Transverse colon (tissue), 4 donors: ENCODE results near the gene BCL11A. TPM values are rescaled to one million over a fixed set of nuclear protein-coding genes. Genes with fewer than 3 reads are reported as not detected.
"Not testable (repeated sequence)": the region's sequence is repeated elsewhere in the genome, so short reads cannot be mapped to it uniquely, and the experiment has no call there.

Source experiments
- DNase-seq: peaks from one replicate; pipeline ENCODE4 v3.0.0-alpha.2; 2019
- H3K27ac ChIP-seq, 4 donors: fragments of 200-600 bp; sonication (generic); 2 replicates each; pipeline ENCODE4 v1.5.1; 2016 to 2018; ENCODE audit warnings: inconsistent platforms in 4 of 4
- H3K27me3 ChIP-seq: fragments of 200-600 bp; sonication (generic); 2 replicates; pipeline ENCODE4 v1.5.1; 2017; ENCODE audit warnings: inconsistent platforms
- H3K36me3 ChIP-seq, 4 donors: fragments of 200-600 bp; sonication (generic); 2 replicates each; pipeline ENCODE4 v1.5.1; 2017 to 2019; ENCODE audit warnings: inconsistent platforms in 4 of 4
- H3K4me1 ChIP-seq, 4 donors: fragments of 200-600 bp; sonication (generic); 2 replicates each; pipeline ENCODE4 v1.5.1; 2017 to 2020; ENCODE audit warnings: inconsistent platforms in 4 of 4
- H3K4me3 ChIP-seq, 4 donors: fragments of 200-600 bp; sonication (generic); 1 replicate in 1 of 4; 2 replicates in 3 of 4; pipeline versions ENCODE4 v1.5.1 to v1.6.1; 2017 to 2019; ENCODE audit warnings: inconsistent platforms in 4 of 4
- H3K9me3 ChIP-seq, 2 donors: fragments of 200-600 bp; sonication (generic); 2 replicates each; pipeline ENCODE4 v1.5.1; 2017 to 2019; ENCODE audit warnings: inconsistent platforms in 2 of 2
- CTCF ChIP-seq, 5 experiments: fragments of 200-600 bp in 3 of 5; fragments of 450-650 bp in 2 of 5; sonication (generic) in 3 of 5; IDR thresholded peaks; 1 replicate in 2 of 5; 2 replicates in 3 of 5; pipeline ENCODE4 v1.5.1; 2016 to 2017; ENCODE audit warnings: antibody characterized with exemption in 5 of 5, inconsistent platforms in 3 of 5, mild to moderate bottlenecking in 2 of 5, moderate library complexity in 1 of 5
- EP300 ChIP-seq: sonication (generic); formaldehyde crosslinking; IDR thresholded peaks from one replicate; pipeline ENCODE4 v1.6.1; 2017; ENCODE audit warnings: antibody characterized with exemption, low read depth
- POLR2A ChIP-seq: fragments of 450-650 bp; IDR thresholded peaks from one replicate; pipeline ENCODE4 v1.6.1; 2016; ENCODE audit warnings: antibody characterized with exemption, mild to moderate bottlenecking, moderate library complexity
- POLR2AphosphoS5 ChIP-seq, 3 donors: sonication (generic); formaldehyde crosslinking; IDR thresholded peaks; one replicate each; pipeline ENCODE4 v1.6.1; 2016; ENCODE audit warnings: antibody characterized with exemption in 3 of 3
- WGBS, 2 donors: methylation state at CpG; one replicate each; pipeline ENCODE4 v1.1.5; 2018; ENCODE audit warnings: low coverage in 1 of 2; 5-methylcytosine and 5-hydroxymethylcytosine counted together
- in situ Hi-C, 4 donors: fragments of 200-750 bp; cut with MboI; loops; one replicate each; pipeline versions ENCODE4 v1.15.0 to v1.15.1; 2017; ENCODE audit warnings: low sequenced_read_pairs in 3 of 4, low pct_ligation_motif_present in 1 of 4, low pct_unique_long_range_greater_than_20kb in 1 of 4
- intact Hi-C: fragments of 100-400 bp; cut with DNase I; formaldehyde crosslinking; loops from one replicate; pipeline ENCODE4 v1.15.1; 2023; ENCODE audit warnings: low total_unique reads
- total RNA-seq, 4 donors: library from RNA; depleted of rRNA; stranded (reverse); fragments of >200 nt; gene quantifications; one replicate each; pipeline ENCODE4 v1.1.0, GENCODE V29; 2016

Gene BCL11A
- total RNA-seq, 4 donors from 2014 or later = 11.3 to 38.1 (median 19.9) TPM

GRCh38 chr2:60423505-60423904 is 129.9 kb downstream of the BCL11A start:
- H3K36me3 ChIP-seq = no peaks in the 10 kb centered on the region
- in situ Hi-C loops = no loop called here
- intact Hi-C loops = no loop called here
- no peak overlapping the region for H3K27ac ChIP-seq
- TF ChIP-seq POLR2AphosphoS5 (IDR thresholded peaks at IDR 0.05) = no peak
- no peak for TF ChIP-seq EP300
- TF ChIP-seq POLR2A = no peak
- TF ChIP-seq CTCF (IDR thresholded peaks at IDR 0.05) = no peak
- H3K4me1 ChIP-seq = no peaks in the 10 kb centered on the region
- WGBS, 2 donors = 75 to 82% methylated on average over 1 of the region's 1 CpG
- no peaks in the 10 kb centered on the region for H3K27me3 ChIP-seq
- H3K9me3 ChIP-seq = no peaks in the 10 kb centered on the region
- no peak overlapping the region for H3K4me3 ChIP-seq
- no peak for DNase-seq

- in situ Hi-C loops = no loop called here
- H3K4me3 ChIP-seq = no peak overlapping the region
- no peaks in the 10 kb centered on the region for H3K36me3 ChIP-seq
- WGBS, 2 donors = 84 to 92% methylated on average over 6 to 7 of the region's 7 CpGs
- H3K27me3 ChIP-seq = no peaks in the 10 kb centered on the region
- TF ChIP-seq EP300 = no peak
- TF ChIP-seq POLR2A = no peak
- TF ChIP-seq POLR2AphosphoS5 (IDR thresholded peaks at IDR 0.05) = no peak
- no peak for TF ChIP-seq CTCF (IDR thresholded peaks at IDR 0.05)
- no peak for DNase-seq
- H3K27ac ChIP-seq = no peak overlapping the region
- H3K9me3 ChIP-seq = no peaks in the 10 kb centered on the region
- intact Hi-C loops = no loop called here
- no peaks in the 10 kb centered on the region for H3K4me1 ChIP-seq
Observed at GRCh38 chr2:60422826-60423483, 130.5 kb downstream of the BCL11A start.

- H3K36me3 ChIP-seq, in situ Hi-C loops, H3K27me3 ChIP-seq, H3K27ac ChIP-seq, DNase-seq, H3K4me1 ChIP-seq, H3K4me3 ChIP-seq, intact Hi-C loops, H3K9me3 ChIP-seq: not testable (repeated sequence)
- 88 to 97% methylated on average over 1 of the region's 1 CpG for WGBS, 2 donors
Observed at GRCh38 chr2:60417210-60417609, 136.2 kb downstream of the BCL11A start.

GRCh38 chr2:60416221-60417008 is 137.0 kb downstream of the BCL11A start:
- Histone ChIP-seq H3K9me3 (no peaks in the 10 kb centered on the region), H3K27ac (no peak overlapping the region), H3K36me3 (no peaks in the 10 kb centered on the region), H3K4me3 (no peak overlapping the region), H3K4me1 (peaks cover 0 to 4% (median 2%) of the 10 kb centered on the region in 4 donors), H3K27me3 (no peaks in the 10 kb centered on the region)
- TF ChIP-seq CTCF (IDR thresholded peaks at IDR 0.05) (no peak), POLR2AphosphoS5 (IDR thresholded peaks at IDR 0.05) (no peak), EP300 (no peak), POLR2A (no peak)
- peak; percentile 47 for DNase-seq
- 57 to 60% methylated on average over 10 of the region's 10 CpGs for WGBS, 2 donors
- intact Hi-C loops (no loop called here), in situ Hi-C loops (no loop called here)
